Ishikawa (cell line): ENCODE results near the gene KCNJ6.

Experiments
- CEBPB ChIP-seq: IDR thresholded peaks from 2 replicates; pipeline ENCODE4 v1.6.1; 2012
- CREB1 ChIP-seq: IDR thresholded peaks from 2 replicates; pipeline ENCODE4 v1.6.1; 2012; ENCODE audit warnings: low read depth
- EP300 ChIP-seq: IDR thresholded peaks from 2 replicates; pipeline ENCODE4 v1.6.1; 2012; ENCODE audit warnings: borderline replicate concordance
- RAD21 ChIP-seq: IDR thresholded peaks from 2 replicates; pipeline ENCODE4 v1.6.1; 2012; ENCODE audit warnings: low read depth
- TAF1 ChIP-seq: IDR thresholded peaks from 2 replicates; pipeline ENCODE4 v1.6.1; 2012; ENCODE audit warnings: low read depth, mild to moderate bottlenecking
- TCF12 ChIP-seq: IDR thresholded peaks from 2 replicates; pipeline ENCODE4 v1.6.1; 2012; ENCODE audit warnings: low read depth
- TF ChIP-seq, protein P1 (sequence below): IDR thresholded peaks from 2 replicates; pipeline ENCODE4 v1.6.1; 2012
- TF ChIP-seq, protein P2 (sequence below): IDR thresholded peaks from 2 replicates; pipeline ENCODE4 v1.6.1; 2012
- TF ChIP-seq, protein P3 (sequence below): IDR thresholded peaks from 2 replicates; pipeline ENCODE4 v1.6.1; 2012; ENCODE audit warnings: low read depth, mild to moderate bottlenecking

DNA sequence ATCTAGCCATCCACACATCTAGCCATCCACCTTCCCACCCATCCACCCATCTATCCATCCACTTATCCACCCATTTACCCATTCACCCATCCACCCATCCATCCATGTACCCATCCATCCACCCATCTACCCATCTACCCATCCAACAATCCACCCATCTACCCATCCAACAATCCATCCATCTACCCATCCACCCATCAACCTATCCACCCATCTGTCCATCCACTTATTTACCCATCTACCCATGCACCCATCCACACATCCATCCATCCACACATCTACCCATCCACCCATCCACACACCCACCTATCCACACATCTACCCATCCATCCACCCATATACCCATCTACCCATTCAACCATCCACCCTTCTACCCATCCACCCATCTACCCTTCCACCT lies 311.3 kb downstream of the KCNJ6 start:
- TF ChIP-seq RAD21: no peak
- TF ChIP-seq, protein P1, sequence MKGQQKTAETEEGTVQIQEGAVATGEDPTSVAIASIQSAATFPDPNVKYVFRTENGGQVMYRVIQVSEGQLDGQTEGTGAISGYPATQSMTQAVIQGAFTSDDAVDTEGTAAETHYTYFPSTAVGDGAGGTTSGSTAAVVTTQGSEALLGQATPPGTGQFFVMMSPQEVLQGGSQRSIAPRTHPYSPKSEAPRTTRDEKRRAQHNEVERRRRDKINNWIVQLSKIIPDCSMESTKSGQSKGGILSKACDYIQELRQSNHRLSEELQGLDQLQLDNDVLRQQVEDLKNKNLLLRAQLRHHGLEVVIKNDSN: no peak
- no peak for TF ChIP-seq EP300
- no peak for TF ChIP-seq TAF1
- no peak for TF ChIP-seq CREB1
- TF ChIP-seq, protein P2, sequence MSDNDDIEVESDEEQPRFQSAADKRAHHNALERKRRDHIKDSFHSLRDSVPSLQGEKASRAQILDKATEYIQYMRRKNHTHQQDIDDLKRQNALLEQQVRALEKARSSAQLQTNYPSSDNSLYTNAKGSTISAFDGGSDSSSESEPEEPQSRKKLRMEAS: no peak
- no peak for TF ChIP-seq CEBPB
- TF ChIP-seq, protein P3, sequence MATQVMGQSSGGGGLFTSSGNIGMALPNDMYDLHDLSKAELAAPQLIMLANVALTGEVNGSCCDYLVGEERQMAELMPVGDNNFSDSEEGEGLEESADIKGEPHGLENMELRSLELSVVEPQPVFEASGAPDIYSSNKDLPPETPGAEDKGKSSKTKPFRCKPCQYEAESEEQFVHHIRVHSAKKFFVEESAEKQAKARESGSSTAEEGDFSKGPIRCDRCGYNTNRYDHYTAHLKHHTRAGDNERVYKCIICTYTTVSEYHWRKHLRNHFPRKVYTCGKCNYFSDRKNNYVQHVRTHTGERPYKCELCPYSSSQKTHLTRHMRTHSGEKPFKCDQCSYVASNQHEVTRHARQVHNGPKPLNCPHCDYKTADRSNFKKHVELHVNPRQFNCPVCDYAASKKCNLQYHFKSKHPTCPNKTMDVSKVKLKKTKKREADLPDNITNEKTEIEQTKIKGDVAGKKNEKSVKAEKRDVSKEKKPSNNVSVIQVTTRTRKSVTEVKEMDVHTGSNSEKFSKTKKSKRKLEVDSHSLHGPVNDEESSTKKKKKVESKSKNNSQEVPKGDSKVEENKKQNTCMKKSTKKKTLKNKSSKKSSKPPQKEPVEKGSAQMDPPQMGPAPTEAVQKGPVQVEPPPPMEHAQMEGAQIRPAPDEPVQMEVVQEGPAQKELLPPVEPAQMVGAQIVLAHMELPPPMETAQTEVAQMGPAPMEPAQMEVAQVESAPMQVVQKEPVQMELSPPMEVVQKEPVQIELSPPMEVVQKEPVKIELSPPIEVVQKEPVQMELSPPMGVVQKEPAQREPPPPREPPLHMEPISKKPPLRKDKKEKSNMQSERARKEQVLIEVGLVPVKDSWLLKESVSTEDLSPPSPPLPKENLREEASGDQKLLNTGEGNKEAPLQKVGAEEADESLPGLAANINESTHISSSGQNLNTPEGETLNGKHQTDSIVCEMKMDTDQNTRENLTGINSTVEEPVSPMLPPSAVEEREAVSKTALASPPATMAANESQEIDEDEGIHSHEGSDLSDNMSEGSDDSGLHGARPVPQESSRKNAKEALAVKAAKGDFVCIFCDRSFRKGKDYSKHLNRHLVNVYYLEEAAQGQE: no peak
- TF ChIP-seq TCF12: no peak
